ENCODE results near the gene MAJIN. TPM values are rescaled to one million over a fixed set of nuclear protein-coding genes. Genes with fewer than 3 reads are reported as not detected.
A peak's percentile ranks its signal among the peaks of the same experiment; 100 is the strongest.

Gene MAJIN
- total and polyA plus RNA-seq, 9 of the 15 experiments (the other 6 are each of a cell fraction or from before 2014, with no cell fraction given) = 0.17 to 0.83 (median 0.24) TPM; not detected in 2

DNA sequence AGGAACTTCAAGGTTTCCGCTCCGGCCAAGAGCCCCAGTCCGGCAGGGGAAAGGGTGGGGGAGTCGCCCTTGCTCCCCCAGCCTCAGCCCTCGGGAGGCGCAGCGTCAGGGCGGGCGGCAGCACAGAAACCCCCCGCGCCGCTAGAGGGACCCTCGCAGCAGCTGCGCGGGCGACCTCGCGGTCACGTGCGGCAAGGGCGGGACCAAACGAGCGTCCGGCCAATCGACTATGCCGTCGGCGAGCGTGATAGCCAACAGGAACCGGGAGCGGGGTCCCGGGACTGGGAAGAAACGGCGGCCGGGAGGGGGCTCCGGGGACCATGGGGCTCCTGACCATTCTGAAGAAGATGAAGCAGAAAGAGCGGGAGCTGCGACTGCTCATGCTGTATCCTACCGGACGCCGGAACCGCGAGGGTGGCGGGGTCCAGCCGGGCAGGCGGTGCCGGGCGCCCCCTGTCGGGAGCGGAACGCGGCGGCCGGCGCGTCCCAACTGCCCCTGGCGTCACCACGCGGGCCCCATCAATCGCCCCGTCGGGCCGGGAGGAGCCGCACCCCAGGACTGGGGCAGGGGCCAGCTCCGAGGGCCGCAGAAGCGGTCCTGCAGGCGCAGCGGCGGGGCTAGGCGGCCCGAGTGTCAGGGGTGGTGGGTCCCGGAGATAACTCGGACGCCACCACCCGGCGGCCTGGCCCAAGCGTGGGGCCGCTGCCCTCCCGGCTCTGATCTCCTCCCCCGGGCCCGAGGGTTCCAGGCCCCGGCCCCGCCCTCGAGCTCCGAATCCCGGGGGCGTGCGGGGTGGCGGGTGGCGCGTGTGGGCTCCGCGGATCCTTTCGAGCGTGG lies 42.2 kb upstream of the MAJIN start, which contains the start of gene ARL2 (continued):
- TF ChIP-seq ZBTB26 (CRISPR knock-in tag; IDR thresholded peaks at IDR 0.05) (no peak), ZNF143 (CRISPR knock-in tag; IDR thresholded peaks at IDR 0.05) (peak; percentile 26; the same call in 1 of the 2 replicates), ZNF57 (CRISPR knock-in tag; IDR thresholded peaks at IDR 0.05) (no peak), ZBTB8A (IDR thresholded peaks at IDR 0.05; ENCODE audit: partially characterized antibody) (no peak), NCOA2 (IDR thresholded peaks at IDR 0.05; ENCODE audit: partially characterized antibody in 2 of 2) (no peak), POLR2AphosphoS2 (IDR thresholded peaks at IDR 0.05; ENCODE audit: low read length) (no peak), HOXB6 (CRISPR knock-in tag; IDR thresholded peaks at IDR 0.05; ENCODE audit: borderline replicate concordance) (no peak), TCFL5 (CRISPR knock-in tag; conservative IDR thresholded peaks at IDR 0.05) (no peak)

All from K562 (cell line).